Omental fat pad (tissue), 4 donors: ENCODE data around the gene VPS18. TPM values are rescaled to one million over a fixed set of nuclear protein-coding genes. Genes with fewer than 3 reads are reported as not detected.

ENCODE experiments used
- ATAC-seq: fragments of 150-250 bp; one replicate; pipeline ENCODE4 v1.9.1; 2016; ENCODE audit warnings: mild to moderate bottlenecking, moderate library complexity; ENCODE audit not compliant: low FRiP score
- DNase-seq: peaks from one replicate; pipeline ENCODE4 v3.0.0-alpha.2; 2019; ENCODE audit warnings: low spot score
- total RNA-seq, 4 donors: library from RNA; depleted of rRNA; stranded (reverse); fragments of >200 nt; gene quantifications; one replicate each; pipeline ENCODE4 v1.1.0, GENCODE V29; 2016
- TF ChIP-seq, protein P1 (sequence below), 3 donors: fragments of 450-650 bp; IDR thresholded peaks; one replicate each; pipeline ENCODE4 v1.5.1; 2016 to 2017; ENCODE audit warnings: antibody characterized with exemption in 3 of 3, mild to moderate bottlenecking in 3 of 3, moderate library complexity in 2 of 3

VPS18 gene
- total RNA-seq, 4 donors from 2014 or later = 25.2 to 32.9 (median 28.9) TPM

DNA sequence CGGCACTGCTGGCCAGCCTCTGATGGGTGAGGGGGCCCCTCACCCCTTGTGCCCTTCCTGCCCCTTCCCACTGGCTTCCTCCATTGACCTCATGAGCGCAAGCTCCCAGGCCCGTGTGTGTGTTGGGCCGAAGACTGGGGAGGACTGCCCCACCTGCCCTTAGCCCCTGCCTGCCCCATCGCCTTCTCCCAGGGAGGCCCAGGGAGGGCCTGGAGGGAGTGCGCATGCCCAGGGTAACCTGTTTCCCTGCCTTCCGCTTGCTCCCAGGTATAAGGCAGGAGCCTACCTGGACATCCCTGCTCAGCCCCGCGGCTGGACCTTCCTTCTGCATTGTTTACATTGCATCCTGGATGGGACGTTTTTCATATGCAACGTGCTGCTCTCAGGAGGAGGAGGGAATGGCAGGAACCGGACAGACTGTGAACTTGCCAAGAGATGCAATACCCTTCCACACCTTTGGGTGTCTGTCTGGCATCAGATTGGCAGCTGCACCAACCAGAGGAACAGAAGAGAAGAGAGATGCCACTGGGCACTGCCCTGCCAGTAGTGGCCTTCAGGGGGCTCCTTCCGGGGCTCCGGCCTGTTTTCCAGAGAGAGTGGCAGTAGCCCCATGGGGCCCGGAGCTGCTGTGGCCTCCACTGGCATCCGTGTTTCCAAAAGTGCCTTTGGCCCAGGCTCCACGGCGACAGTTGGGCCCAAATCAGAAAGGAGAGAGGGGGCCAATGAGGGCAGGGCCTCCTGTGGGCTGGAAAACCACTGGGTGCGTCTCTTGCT lies 43.7 kb downstream of the VPS18 start:
- ATAC-seq = no peak
- TF ChIP-seq, protein P1, sequence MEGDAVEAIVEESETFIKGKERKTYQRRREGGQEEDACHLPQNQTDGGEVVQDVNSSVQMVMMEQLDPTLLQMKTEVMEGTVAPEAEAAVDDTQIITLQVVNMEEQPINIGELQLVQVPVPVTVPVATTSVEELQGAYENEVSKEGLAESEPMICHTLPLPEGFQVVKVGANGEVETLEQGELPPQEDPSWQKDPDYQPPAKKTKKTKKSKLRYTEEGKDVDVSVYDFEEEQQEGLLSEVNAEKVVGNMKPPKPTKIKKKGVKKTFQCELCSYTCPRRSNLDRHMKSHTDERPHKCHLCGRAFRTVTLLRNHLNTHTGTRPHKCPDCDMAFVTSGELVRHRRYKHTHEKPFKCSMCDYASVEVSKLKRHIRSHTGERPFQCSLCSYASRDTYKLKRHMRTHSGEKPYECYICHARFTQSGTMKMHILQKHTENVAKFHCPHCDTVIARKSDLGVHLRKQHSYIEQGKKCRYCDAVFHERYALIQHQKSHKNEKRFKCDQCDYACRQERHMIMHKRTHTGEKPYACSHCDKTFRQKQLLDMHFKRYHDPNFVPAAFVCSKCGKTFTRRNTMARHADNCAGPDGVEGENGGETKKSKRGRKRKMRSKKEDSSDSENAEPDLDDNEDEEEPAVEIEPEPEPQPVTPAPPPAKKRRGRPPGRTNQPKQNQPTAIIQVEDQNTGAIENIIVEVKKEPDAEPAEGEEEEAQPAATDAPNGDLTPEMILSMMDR (IDR thresholded peaks at IDR 0.05) = no peak
- no peak for DNase-seq

DNA sequence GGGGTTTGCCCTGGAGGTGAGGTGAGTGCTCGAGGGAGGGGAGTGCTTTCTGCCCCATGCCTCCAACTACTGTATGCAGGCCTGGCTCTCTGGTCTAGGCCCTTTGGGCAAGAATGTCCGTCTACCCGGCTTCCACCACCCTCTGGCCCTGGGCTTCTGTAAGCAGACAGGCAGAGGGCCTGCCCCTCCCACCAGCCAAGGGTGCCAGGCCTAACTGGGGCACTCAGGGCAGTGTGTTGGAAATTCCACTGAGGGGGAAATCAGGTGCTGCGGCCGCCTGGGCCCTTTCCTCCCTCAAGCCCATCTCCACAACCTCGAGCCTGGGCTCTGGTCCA lies 44.3 kb downstream of the VPS18 start:
- ATAC-seq (no peak), DNase-seq (no peak)
- TF ChIP-seq, protein P1 (IDR thresholded peaks at IDR 0.05) = no peak

DNA sequence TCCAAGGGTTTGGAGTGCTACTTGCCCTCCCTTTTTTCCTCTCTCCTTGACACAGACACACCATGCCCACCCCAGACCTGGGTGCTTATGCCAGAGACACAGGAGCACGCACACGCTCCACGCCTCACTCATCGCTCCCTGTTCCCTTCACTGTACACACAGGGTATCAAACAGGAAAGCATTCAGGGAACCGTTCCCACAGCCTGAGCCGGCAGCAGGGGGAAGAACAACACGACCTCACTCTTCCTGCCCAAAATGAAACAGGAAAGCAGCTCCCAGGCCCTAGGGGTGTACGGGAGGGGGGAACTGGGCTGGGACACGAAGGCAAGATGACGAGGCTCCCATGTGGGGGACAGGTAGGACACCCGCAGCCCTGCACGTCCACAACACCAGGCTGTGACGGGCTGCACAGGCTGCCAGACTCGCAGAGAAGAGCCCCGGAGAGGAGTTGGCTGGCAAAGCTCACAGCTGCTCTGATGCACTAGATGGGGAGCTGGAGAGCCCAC lies 46.1 kb downstream of the VPS18 start:
- DNase-seq = no peak
- no peak for ATAC-seq
- TF ChIP-seq, protein P1 (IDR thresholded peaks at IDR 0.05) = no peak

DNA sequence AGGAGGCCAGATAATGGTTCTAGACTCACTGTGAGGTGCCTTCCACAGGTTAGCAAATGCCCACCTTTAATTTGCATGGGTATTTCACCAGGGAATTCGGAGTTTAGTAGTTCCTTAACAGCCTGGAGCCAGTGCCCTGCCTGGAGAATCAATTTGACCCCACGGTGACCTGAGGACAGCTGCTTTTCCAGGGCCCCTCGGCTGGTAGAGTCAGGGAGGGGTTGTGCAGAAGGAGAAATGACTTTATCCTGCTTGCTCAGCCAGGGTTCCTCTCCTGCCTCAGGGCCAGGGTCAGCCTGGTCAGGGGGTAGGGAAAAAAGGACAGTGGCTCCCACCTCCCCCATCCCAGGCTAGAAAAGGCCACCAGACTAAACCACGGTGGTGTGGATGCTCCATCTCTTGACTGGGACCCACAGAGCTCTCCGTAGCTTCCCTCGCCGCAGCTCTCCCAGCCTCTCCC lies 46.8 kb downstream of the VPS18 start:
- no peak for DNase-seq
- TF ChIP-seq, protein P1 (IDR thresholded peaks at IDR 0.05) = no peak
- ATAC-seq = no peak

DNA sequence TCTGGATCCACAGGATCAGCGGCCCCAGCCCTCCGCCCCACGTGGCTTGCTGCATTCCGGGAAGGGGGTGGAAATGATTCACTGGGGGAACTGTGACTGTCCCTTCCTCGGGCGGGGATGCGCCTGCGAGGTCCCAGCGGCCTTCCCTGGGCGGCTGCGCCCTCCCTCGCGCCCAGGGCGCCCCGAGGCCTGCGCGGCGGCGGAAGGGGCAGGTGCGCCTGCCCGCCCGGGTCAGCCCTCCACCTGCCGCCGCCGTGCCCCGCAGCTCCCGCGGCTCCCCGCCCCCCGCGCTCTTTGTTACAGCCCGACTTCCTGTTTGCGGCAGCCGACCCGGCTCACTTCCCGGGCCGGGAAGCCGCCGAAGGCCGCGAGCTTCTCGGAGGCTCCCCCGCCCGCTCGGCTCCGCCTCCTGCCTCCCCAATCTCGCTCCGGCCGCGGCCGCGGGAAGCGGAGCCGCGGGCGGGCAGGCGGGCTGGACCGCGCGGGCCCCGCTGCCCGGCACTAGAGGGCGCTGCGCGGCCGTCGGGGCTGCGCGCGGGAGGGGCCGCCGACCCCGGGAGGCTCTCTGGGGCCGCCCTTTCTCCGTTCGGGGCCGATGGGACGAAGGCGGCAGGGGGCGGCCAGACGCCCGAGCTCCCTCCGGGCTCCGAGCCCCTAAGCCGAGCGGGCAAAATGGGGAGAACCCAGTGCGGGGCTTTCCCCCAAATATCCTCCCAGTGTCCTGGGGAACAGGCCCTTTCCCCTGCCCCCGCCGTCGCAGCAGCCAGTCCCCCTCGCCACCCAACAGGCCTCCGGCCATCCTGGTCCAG lies 47.5 kb downstream of the VPS18 start:
- TF ChIP-seq, protein P1 (IDR thresholded peaks at IDR 0.05) = peak in 2 of 3 donors; percentile 25 to 33
- DNase-seq (peak; percentile 46), ATAC-seq (peak; percentile 91)

DNA sequence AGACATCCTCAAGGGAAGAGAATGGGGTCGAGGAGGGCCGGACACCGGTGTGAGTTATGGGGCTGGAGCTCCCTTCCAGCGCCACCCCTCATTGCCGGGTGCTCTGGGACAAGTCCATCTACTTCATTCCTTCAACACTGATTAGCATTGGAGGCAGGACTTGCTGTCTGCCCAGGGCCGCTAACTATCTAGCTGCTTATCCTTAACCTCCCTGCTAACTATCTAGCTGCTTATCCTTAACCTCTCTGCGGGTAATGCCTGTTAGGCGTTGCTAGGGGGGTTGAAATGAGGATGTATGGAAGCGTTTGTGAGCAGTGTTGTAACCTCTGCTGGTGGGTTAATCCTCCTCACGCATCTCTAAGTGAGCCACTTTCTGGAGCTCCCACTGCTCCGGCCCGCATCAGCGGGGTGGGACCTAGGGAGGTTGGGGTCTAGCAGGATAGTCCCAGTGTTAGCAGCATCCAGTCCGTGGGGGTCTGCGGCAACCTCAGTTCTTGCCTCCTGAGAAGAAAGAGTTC lies 48.1 kb downstream of the VPS18 start:
- no peak for ATAC-seq
- TF ChIP-seq, protein P1 (IDR thresholded peaks at IDR 0.05) = no peak
- DNase-seq = no peak
